OCI-LY7 (cell line): ENCODE measurements around the gene TUB. TPM values are rescaled to one million over a fixed set of nuclear protein-coding genes. Genes with fewer than 3 reads are reported as not detected.

Experiments used
- BruUV-seq: library from RNA; stranded (reverse); fragments of 400-500 nt; replicated peaks from 2 replicates; lab custom pipeline; 2021; lab: Mats Ljungman, UMichigan
- CTCF ChIA-PET: fragments of 300-600 bp; sonication (Branson Sonifier 250); formaldehyde crosslinking; loops from one replicate; lab custom pipeline; 2022; ENCODE audit warnings: antibody characterized with exemption; ENCODE audit not compliant: unreplicated experiment; lab: Charles Lee
- POLR2A ChIA-PET: fragments of 300-600 bp; sonication (Branson Sonifier 250); formaldehyde crosslinking; loops from one replicate; lab custom pipeline; 2022; ENCODE audit warnings: antibody characterized with exemption; lab: Charles Lee
- DNase-seq: peaks from one replicate; pipeline ENCODE4 v3.0.0-alpha.2; 2015; ENCODE audit warnings: low spot score
- H2AFZ ChIP-seq: fragments of 200-600 bp; sonication (generic), shearing (Covaris generic); 2 replicates; pipeline ENCODE4 v1.6.1; 2014; ENCODE audit warnings: mild to moderate bottlenecking, antibody characterized with exemption, low read length, moderate library complexity
- H3K27ac ChIP-seq: fragments of 200-600 bp; sonication (generic); 2 replicates; pipeline ENCODE4 v1.5.1; 2014; ENCODE audit warnings: mixed run types, low read depth, mild to moderate bottlenecking, moderate library complexity, low read length, inconsistent platforms; ENCODE audit not compliant: poor library complexity, severe bottlenecking
- H3K36me3 ChIP-seq: fragments of 200-600 bp; sonication (generic); 2 replicates; pipeline ENCODE4 v1.6.1; 2014; ENCODE audit warnings: mild to moderate bottlenecking, antibody characterized with exemption, low read length, moderate library complexity, mixed read lengths; ENCODE audit not compliant: insufficient read depth
- H3K4me1 ChIP-seq: fragments of 200-600 bp; sonication (generic); 2 replicates; pipeline ENCODE4 v1.5.1; 2014; ENCODE audit warnings: mild to moderate bottlenecking, low read length; ENCODE audit not compliant: insufficient read depth, poor library complexity, severe bottlenecking
- H3K4me2 ChIP-seq: fragments of 200-600 bp; sonication (generic); 2 replicates; pipeline ENCODE4 v1.6.1; 2014; ENCODE audit warnings: mild to moderate bottlenecking, low read length
- H3K4me3 ChIP-seq: fragments of 200-600 bp; sonication (generic); 2 replicates; pipeline ENCODE4 v1.5.1; 2014; ENCODE audit warnings: mild to moderate bottlenecking, low read depth, low read length; ENCODE audit not compliant: poor library complexity, severe bottlenecking
- H3K79me2 ChIP-seq: fragments of 200-600 bp; sonication (generic); 2 replicates; pipeline ENCODE4 v1.6.1; 2016; ENCODE audit warnings: low read depth, mild to moderate bottlenecking, low read length, moderate library complexity, mixed read lengths; ENCODE audit not compliant: insufficient read depth
- H3K9me2 ChIP-seq: fragments of 200-600 bp; sonication (generic); 2 replicates; pipeline ENCODE4 v1.6.1; 2016; ENCODE audit warnings: mild to moderate bottlenecking, low read length, mixed read lengths; ENCODE audit not compliant: insufficient read depth
- H3K9me3 ChIP-seq: fragments of 200-600 bp; sonication (generic); 2 replicates; pipeline ENCODE4 v1.6.1; 2014; ENCODE audit warnings: mild to moderate bottlenecking, mixed run types, low read length, mixed read lengths
- H4K20me1 ChIP-seq: fragments of 200-600 bp; sonication (generic); 2 replicates; pipeline ENCODE4 v1.6.1; 2014; ENCODE audit warnings: mild to moderate bottlenecking, antibody characterized with exemption, low read length, moderate library complexity, mixed read lengths; ENCODE audit not compliant: insufficient read depth
- CTCF ChIP-seq: fragments of 200-600 bp; sonication (generic); conservative IDR thresholded peaks from 2 replicates; pipeline ENCODE4 v1.5.1; 2014; ENCODE audit warnings: mild to moderate bottlenecking, antibody characterized with exemption, low read length, moderate library complexity, mixed read lengths
- EZH2phosphoT487 ChIP-seq: fragments of 200-600 bp; sonication (generic); IDR thresholded peaks from 2 replicates; pipeline ENCODE4 v1.6.1; 2018; ENCODE audit warnings: low read depth, borderline replicate concordance, mild to moderate bottlenecking, mixed run types, antibody characterized with exemption, low read length, moderate library complexity, mixed read lengths
- intact Hi-C: fragments of 100-400 bp; cut with micrococcal nuclease; formaldehyde crosslinking; loops from one replicate; pipeline ENCODE4 v1.10.0; 2022; ENCODE audit not compliant: unreplicated experiment
- total RNA-seq, 2 experiments: library from RNA; depleted of rRNA in 1 of 2; stranded (reverse); fragments of >200 nt in 1 of 2; shearing (Covaris generic) in 1 of 2; gene quantifications; 2 replicates each; pipeline ENCODE4 v1.2.3, GENCODE V29; 2014 to 2022

Gene TUB
- total RNA-seq, 2 experiments from 2014 or later = not detected

- Histone ChIP-seq H3K4me1 (no peaks in the 10 kb centered on the region), H3K79me2 (no peaks in the 10 kb centered on the region), H3K36me3 (no peaks in the 10 kb centered on the region), H3K9me2 (no peaks in the 10 kb centered on the region), H4K20me1 (no peaks in the 10 kb centered on the region), H2AFZ (no peak overlapping the region), H3K4me2 (no peak overlapping the region), H3K4me3 (no peak overlapping the region), H3K9me3 (no peaks in the 10 kb centered on the region), H3K27ac (no peak overlapping the region)
- POLR2A ChIA-PET = no interaction called here
- CTCF ChIA-PET = no interaction called here
- TF ChIP-seq CTCF (no peak), EZH2phosphoT487 (no peak)
- no TSS peak for BruUV-seq
- DNase-seq = no peak
- intact Hi-C loops = no loop called here
These were observed 25.7 kb upstream of the TUB start for GRCh38 chr11:8055091-8055835.

DNA sequence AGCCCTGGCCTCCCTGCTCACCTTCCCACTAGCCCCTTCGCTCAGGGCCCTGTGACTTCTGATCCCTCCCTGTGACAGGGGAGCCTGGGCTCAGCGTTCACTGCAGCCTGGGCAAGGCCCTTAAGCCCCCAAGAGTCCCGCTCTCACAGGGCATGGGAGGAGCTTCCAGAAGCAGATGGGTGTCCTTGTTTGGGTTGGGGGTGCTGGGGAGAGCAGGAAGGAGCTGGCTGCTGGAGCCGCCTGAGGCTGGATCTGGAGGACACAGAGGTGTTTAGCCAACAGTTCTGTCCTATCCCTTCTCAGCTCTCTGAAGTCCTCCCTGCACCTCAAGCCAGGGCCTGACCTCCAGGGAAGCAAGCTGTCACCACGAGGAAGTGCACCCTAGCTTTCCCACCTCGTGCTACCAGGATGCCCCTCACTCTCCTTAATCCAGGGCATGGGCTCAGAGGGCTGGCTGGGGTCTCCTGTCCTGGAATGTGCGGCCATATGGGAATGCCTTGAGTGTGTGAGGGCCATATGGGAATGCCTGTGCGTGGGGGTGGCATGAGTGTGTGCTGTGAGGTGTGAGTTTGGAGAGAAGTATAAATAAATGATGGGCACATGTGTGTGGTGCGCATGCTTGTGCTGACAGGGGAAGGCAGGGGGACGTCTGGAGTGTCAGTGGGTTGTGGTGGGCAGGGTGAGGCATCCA lies 25.0 kb upstream of the TUB start:
- H3K27ac ChIP-seq = no peak overlapping the region
- H3K4me3 ChIP-seq = no peak overlapping the region
- POLR2A ChIA-PET = interaction anchor here (1.3 kb wide), 1 partner anchor 87 kb away, joined by 4 read pairs; no protein-coding TSS in a partner anchor
- no peak for TF ChIP-seq EZH2phosphoT487
- TF ChIP-seq CTCF = no peak
- H3K4me1 ChIP-seq = no peaks in the 10 kb centered on the region
- DNase-seq = no peak
- H3K36me3 ChIP-seq = no peaks in the 10 kb centered on the region
- H3K9me3 ChIP-seq = no peaks in the 10 kb centered on the region
- H2AFZ ChIP-seq = no peak overlapping the region
- BruUV-seq = no TSS peak
- no peak overlapping the region for H3K4me2 ChIP-seq
- CTCF ChIA-PET = interaction anchor here (1.0 kb wide), 1 partner anchor 41 kb away, joined by 3 read pairs; no protein-coding TSS in a partner anchor
- H3K9me2 ChIP-seq = no peaks in the 10 kb centered on the region
- H4K20me1 ChIP-seq = no peaks in the 10 kb centered on the region
- intact Hi-C loops = no loop called here
- no peaks in the 10 kb centered on the region for H3K79me2 ChIP-seq
